DMS53 (cell line): ENCODE data around the gene PRKN.
"Not testable (repeated sequence)": the region's sequence is repeated elsewhere in the genome, so short reads cannot be mapped to it uniquely, and the experiment has no call there.

Experiments
- DNase-seq: peaks from one replicate; lab custom pipeline; 2025; lab: John Stamatoyannopoulos, UW

Gene PRKN

GRCh38 chr6:161347988-161348627, 1379.5 kb downstream of the PRKN start:
- no peak for DNase-seq

GRCh38 chr6:161347125-161347524, 1380.4 kb downstream of the PRKN start:
- no peak for DNase-seq

GRCh38 chr6:161346717-161347116, 1380.8 kb downstream of the PRKN start:
- DNase-seq, result no peak

GRCh38 chr6:161344626-161345025, 1382.9 kb downstream of the PRKN start:
- no peak for DNase-seq

- DNase-seq, result no peak
Measured at GRCh38 chr6:161342039-161342438, 1385.5 kb downstream of the PRKN start.

GRCh38 chr6:161341638-161342037, 1385.9 kb downstream of the PRKN start:
- DNase-seq, result no peak

- DNase-seq, result no peak
Measured at GRCh38 chr6:161338015-161338414, 1389.6 kb downstream of the PRKN start.

- no peak for DNase-seq
Measured at GRCh38 chr6:161336479-161336878, 1391.1 kb downstream of the PRKN start.

- DNase-seq, result no peak
Measured at GRCh38 chr6:161333410-161333809, 1394.2 kb downstream of the PRKN start.

- DNase-seq, result not testable (repeated sequence)
Measured at GRCh38 chr6:161331402-161332081, 1396.0 kb downstream of the PRKN start.

GRCh38 chr6:161327360-161327953, 1400.1 kb downstream of the PRKN start:
- peak; percentile 11 for DNase-seq

- no peak for DNase-seq
Measured at GRCh38 chr6:161319231-161319630, 1408.3 kb downstream of the PRKN start.

GRCh38 chr6:161318456-161318855, 1409.1 kb downstream of the PRKN start:
- DNase-seq, result no peak

- DNase-seq, result no peak
Measured at GRCh38 chr6:161316531-161316930, 1411.0 kb downstream of the PRKN start.

- DNase-seq, result not testable (repeated sequence)
Measured at GRCh38 chr6:161315246-161315917, 1412.2 kb downstream of the PRKN start.

GRCh38 chr6:161314541-161315245, 1412.9 kb downstream of the PRKN start:
- not testable (repeated sequence) for DNase-seq

- DNase-seq, result no peak
Measured at GRCh38 chr6:161313940-161314509, 1413.5 kb downstream of the PRKN start.

- DNase-seq, result not testable (repeated sequence)
Measured at GRCh38 chr6:161313475-161313874, 1414.1 kb downstream of the PRKN start.

- DNase-seq, result not testable (repeated sequence)
Measured at GRCh38 chr6:161309774-161310173, 1417.8 kb downstream of the PRKN start.

- no peak for DNase-seq
Measured at GRCh38 chr6:161308075-161308655, 1419.4 kb downstream of the PRKN start.

GRCh38 chr6:161305860-161306259, 1421.7 kb downstream of the PRKN start:
- no peak for DNase-seq
